GM12891 (cell line): Measurements from ENCODE around the gene ARL8A.

ENCODE experiments used
- PAX5 ChIP-seq: IDR thresholded peaks from 2 replicates; pipeline ENCODE4 v1.6.1; 2011; ENCODE audit warnings: low read length, moderate library complexity, mild to moderate bottlenecking; ENCODE audit not compliant: insufficient read depth, severe bottlenecking
- POLR2A ChIP-seq: IDR thresholded peaks from 2 replicates; pipeline ENCODE4 v1.6.1; 2011; ENCODE audit warnings: low read depth, low read length, control low read depth
- POLR2AphosphoS5 ChIP-seq: IDR thresholded peaks from 2 replicates; pipeline ENCODE4 v1.6.1; 2011; ENCODE audit warnings: low read depth, low read length, control low read depth
- POU2F2 ChIP-seq: IDR thresholded peaks from 2 replicates; pipeline ENCODE4 v1.6.1; 2011; ENCODE audit warnings: low read depth, mild to moderate bottlenecking, control low read depth, low read length, moderate library complexity
- SPI1 ChIP-seq: IDR thresholded peaks from 2 replicates; pipeline ENCODE4 v1.6.1; 2011; ENCODE audit warnings: low read depth, low read length, control low read depth
- TAF1 ChIP-seq: IDR thresholded peaks from 2 replicates; pipeline ENCODE4 v1.6.1; 2011; ENCODE audit warnings: low read depth, low read length, control low read depth

GRCh38 chr1:202093858-202094257, 50.7 kb downstream of the ARL8A start:
- TF ChIP-seq POLR2A (no peak), POU2F2 (no peak), POLR2AphosphoS5 (no peak), TAF1 (no peak), SPI1 (no peak), PAX5 (no peak)
